Raji (cell line): Measurements from ENCODE around the gene EIF6.

Experiments
- POLR2A ChIP-seq: IDR thresholded peaks from 2 replicates; pipeline ENCODE4 v1.6.1; 2011; ENCODE audit warnings: low read depth, low read length, control low read depth; ENCODE audit not compliant: insufficient read depth

The EIF6 gene

DNA sequence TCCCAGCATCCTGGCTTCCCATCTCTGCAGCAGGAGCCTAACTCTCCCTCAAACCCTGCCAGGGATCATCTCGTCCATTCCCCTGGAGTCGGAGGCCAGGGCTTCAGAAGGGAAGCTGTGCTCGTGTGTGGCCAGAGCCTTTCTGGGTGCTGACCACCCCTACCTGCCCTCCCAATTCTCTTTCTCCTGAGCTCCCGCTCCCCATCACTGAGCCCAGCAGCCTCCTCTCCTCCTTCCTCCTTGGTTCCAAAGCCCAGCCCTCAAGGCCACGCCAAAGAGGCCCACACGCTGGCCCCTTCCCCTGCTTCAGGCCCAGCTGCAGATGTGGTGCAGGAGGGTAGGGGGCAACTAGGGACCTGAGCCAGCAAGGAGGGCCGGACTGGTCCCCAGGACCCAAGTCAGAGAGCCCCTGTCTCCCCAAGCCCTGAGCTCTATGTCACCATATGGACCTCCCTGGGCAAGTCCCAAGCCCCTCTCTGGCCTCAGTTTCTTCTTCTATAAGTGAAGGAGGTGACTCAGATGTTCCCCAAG is 6.4 kb upstream of the EIF6 start:
- no peak for TF ChIP-seq POLR2A

DNA sequence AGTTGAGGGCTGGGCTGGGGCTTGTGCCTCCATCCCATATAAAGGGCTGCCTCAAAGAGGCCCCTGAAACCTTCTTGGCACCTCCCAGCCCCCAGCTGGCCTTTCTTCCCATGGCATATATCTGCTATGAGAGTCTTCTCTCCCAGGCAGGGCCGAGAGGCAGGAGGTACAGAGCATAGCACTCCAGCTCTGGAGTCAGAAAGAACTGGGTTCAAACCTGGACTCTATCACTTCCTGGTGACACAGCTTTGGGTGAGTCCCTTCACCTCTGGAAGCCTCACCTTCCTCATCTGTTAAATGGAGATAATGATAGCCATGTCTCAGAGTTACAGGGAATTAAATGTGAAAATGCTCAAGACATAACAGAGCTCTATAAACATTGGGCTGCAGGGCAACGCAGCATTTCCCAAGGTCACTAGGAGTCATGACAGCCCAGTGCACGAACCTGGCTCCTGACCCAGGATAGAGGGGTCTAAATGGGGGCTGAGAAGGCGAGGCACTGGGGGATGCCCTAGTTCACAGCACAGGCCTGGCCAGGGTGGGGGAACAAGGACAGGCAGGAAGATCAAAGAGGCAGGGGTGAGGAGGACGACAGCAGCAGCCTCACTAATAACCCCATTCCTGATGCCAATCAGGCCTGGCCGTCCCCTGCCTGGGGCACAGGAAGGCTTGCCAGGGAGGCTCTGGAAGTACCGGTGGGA is 5.8 kb upstream of the EIF6 start:
- TF ChIP-seq POLR2A = no peak

DNA sequence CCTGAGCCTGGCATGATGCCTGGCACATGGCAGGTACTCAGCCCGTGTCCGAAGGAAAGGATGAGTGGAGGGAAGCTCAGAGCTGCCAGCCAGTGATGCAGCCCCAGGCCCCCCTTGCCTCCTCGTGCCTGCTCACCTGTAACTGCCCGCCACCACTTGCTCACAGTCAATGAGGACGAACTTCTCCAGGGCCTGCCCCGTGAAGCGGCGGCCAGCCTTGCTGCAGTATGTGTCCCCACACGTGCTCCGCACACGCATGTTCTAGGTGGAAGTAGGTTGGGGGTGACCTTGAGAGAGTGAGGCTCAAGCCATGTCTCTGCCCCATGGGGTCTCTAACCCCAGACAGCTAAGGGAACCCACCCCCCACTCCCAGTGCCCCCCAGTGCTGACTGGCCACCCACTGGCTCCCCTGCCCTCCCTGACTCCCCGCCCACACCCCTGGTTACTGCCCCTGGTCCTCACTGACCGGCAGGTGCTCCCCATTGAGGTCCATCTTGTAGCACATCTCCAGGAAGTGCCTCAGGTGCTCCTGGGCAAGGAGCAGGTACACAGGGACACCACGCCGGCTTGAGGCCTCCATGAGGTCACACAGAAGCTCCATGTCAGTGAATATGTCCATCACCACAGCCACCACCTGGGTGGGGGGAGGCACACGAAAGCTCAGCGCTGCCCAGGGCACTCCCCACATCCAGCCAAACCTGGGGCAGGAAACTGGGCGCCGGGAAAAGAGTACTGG is 3.9 kb upstream of the EIF6 start:
- TF ChIP-seq POLR2A = no peak

DNA sequence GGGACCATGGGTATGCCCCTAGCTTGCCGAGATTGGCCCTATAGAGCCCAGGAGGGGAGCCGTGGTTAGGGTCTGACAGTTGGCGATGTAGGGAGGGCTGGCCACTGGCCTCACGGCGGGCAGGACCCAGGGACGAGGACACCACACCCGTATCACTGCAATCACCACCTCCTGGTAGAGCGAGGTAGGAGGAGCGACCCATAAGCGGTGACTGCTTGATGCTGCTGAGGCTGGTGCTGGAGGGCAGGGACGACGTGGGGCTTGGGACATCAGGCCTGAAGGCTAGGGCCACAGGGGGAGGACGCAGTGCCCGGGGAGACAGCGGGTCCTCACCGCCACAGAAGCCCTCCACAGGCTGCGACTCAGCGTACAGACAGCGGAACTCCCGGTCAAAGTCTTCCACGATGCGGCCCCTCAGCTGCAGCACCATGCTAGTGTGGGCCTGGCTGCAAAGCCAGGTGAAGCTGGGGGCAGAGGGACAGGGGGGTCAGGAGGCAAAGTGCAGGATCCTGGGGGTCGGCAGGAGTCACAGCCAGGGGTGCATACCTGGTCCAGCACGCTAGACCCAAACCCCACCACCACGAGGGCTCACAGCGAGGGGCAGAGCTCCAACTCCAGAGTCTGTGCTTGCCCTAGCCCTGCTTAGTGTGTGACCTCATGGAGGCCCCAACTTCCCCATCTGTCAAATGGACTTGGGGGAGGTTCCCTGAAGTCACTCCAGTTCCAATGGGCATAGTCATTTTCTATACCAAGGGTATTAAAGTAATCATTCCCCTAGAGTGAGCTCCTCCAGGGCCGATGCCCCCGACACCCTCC is 3.1 kb upstream of the EIF6 start:
- TF ChIP-seq POLR2A = no peak

DNA sequence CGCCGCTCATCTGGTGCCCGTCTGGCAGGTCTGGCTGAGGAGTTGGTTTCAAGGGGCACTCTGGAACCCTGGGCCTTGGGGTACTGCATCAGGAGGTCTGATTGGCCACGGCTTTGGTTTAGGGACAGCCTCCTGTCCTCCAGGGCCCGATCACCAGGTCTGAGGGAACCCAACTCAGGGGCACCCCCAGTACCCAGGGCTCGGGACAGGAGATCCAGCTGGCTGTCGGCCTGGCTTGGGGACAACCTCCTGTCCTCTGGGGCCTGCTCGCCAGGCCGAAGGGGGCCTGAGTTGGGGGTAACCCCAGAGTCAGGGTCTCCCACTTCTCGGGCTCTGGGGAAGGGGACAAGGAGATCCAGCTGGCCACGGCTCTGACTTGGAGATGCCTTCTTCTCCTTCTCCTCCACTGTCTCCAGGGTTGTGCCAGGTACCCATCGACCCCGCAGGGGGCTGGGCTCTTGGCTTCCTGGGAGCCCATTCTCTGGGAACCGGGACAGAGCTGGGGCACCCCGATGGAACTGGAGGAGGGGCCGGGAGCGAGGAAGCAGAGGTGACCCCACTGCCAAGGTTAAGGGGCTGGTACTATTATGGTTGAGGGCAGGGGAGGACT is 2.4 kb upstream of the EIF6 start:
- TF ChIP-seq POLR2A = no peak

DNA sequence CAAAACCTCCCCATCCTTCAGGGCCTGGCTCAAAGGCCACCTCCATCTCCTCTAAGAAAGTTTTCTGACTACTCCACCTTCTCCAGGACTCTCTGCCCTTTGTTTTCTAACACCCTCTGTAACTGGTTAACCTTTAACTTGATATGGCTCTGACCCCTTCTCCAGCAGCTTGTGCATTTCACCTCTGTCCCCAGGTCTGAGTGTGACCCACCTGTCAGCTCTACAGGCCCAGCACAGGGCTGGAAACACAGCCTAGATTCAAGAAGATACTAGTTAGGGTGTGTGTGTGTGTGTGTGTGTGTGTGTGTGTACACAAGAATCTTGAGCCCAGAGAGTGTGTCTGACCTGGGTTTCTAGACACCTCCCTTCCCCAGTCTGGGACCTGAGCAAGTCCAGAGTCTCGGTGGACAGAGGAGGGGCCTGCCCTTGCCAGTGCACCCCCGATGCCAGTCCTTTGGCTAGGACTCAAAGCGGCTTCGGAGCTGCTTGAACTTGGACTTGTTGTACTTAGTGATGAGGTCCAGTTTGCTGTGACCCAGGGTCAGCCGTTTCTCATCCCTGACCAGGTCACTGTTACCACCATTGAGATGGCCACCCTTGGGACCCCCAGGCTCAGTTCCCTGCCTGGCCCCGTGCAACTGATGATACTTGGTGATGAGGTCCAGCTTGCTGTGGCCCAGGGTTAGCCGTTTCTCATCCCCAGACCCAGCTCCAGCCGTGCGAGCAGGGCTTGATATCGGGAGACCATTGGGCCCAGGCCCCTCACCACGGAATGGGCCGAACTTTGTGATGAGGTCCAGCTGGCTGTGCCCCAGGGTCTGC is 1.7 kb upstream of the EIF6 start:
- no peak for TF ChIP-seq POLR2A

DNA sequence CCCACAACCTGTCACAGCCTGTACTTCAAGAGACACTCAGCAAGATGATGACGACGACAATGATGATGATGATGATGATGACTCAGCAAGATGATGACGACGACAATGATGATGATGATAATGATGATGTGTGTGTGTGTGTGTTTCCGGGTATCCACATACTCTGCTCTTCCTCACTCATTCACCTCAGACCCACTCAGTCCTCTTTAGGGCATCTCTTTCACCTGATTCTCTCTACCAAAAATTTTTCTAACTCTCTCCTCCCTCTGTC is 1.2 kb upstream of the EIF6 start:
- TF ChIP-seq POLR2A = no peak

DNA sequence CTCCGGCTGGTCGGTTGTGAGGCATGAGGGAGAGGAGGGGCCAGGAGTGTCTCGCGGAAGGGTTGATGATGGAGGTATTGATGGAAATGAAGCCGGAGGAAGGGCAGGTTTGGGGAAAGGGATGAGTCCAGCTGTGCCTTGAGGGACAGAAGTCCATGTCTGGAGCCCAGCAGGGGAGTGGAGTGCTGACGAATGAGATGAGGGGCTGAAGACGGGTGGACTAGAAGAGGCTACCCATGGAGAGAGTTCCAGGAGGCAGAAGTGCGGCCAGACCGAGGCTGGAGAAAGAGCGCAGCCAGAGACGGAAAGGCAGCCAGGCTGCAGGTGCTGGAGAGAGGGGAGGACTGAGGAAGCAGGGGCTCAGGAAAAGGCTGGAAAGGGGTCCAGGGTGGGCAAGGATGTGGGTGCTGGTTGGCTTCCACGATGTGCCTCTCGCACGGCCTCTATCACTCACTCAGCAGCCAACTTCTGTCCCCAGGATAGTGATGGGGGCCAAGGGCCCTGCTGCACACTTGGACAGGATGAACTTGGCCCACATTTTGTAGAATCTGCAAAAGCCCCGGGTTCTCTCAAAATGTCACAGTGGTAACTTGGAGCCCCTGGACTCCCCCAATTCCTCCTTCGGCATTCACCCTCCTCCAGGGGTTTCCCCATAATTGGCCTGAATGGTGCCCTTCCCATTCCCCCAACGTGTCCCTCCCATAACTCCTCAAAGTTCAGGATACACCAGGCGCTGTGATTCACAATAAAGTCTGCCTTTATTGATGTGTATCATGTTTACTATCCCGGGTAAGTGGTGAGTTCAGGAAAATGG is 627 bp upstream of the EIF6 start:
- TF ChIP-seq POLR2A = no peak

DNA sequence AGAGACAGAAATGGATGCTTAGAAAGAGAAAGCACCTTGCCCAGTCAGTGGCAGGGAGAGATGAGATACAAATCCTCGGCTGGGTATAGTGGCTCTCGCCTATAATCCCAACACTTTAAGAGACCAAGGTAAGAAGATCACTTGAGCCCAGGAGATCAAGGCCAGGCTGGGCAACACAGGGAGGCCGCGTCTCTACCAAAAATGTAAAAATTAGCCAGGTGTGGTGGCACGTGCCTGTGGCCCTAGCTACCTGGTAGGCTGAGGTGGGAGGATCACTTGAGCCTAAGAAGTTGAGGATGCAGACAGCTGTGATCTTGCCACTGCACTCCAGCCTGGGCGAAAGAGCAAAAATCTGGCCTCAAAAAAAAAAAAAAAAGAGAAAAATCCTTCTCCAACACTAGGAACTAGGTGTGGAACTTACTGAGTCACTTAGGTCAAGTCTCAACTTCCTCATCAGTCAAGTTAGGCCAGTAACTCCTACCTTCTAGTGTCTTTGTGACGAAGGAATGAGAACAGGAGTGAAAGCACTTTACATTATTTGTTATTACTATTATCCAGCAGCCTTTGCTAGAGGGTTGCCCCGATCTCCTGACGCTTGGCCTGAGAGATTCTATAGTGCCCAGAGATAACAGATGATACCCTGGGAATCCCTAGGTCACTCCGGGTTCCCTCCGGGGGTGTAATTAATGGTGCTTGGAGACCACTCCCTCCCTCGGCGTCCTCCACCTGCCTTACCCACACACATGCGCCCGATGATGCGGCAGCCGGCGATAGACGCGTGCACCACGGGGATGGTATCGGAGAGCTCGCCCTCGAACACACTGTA is 918 bp downstream of the EIF6 start:
- TF ChIP-seq POLR2A = no peak

DNA sequence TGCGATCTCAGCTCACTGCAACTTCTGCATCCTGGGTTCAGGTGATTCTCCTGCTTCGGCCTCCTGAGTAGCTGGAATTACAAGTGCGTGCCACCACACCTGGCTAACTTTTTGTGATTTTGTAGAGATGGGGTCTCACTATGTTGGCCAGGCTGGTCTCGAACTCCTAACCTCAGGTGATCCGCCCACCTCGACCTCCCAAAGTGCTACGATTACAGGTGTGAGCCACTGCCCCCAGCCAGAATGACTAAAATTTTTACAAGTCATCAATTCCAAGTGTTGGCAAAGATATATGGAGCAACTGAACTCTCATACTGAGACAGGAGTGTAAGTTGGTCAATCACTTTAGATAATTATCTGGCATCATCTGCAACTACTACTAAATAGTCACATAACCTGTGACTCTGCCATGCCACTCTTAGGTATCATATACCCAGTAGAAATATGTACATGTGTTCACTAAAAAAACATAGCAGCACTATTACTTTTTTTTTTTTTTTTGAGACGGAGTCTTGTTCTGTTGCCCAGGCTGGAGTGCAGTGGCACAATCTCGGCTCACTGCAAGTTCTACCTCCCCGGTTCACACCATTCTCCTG is 3.0 kb downstream of the EIF6 start:
- TF ChIP-seq POLR2A = no peak

DNA sequence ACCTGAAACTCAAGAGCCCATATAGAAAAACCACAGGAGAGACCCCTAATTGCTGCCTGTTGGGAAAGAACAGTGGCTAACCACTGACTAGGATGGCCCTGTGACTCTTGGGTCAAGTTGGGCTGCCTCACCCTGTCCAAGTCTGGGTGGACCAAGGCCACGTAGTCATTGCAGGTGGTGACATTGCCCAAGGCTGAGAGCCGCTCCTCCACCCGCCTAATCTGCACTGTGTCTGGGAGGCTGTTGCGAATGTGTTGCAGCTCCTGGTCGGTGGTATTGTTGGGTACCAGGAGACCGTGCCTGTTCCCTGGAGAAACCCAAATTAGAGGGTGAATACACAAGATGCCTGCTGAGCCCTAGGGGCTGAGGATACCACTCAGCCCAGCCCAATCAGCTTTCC is 4.0 kb downstream of the EIF6 start:
- TF ChIP-seq POLR2A = no peak

DNA sequence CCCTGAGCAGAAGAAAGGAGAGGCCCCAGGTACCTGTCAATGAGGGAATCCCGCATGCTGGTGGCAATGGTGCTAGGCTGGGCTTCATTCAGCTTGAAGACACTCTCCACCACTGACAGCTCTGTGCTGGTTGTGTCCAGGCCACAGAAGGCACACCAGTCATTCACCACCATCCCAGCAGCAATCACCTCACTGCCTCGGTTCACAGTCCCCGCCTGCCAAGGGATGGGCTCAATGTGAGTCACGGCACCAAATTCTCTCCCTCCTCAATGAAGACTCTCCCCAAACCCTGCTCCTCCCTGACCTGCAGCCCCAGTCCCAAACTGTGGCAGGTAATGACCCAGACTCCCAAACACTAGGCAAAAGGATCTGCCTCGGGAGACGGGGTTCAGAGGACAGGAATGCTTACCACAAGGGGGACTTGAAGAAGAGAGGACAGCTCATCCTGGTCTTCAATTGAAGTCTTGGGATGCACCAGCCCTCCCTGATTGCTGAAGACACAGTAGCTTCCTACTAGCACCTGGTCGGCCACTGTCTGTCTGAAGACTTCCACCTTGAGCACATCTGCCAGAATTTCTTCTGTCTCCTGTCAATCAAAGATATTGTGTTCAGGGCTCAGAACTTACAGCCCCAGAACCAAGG is 4.9 kb downstream of the EIF6 start:
- no peak for TF ChIP-seq POLR2A

DNA sequence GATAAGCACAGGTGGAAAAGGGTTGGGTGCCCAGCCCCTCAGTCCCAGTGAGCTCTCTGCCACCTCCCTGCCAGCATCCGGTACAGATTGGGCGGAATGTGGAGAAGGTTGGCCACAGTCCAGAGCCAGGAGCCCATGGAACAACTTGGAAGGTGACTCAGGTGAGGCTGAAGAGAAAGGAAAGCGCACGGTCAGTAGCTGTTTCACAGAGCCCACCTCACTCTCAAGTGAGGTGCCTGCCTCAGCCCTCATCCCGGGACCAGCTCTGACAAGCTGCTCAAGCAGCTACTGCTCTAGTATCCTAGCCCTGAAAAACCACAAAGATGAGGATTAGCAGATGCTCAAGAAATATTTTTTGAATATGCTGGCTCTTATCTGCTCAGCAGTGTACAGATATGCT is 5.5 kb downstream of the EIF6 start:
- TF ChIP-seq POLR2A = no peak
